Keratinocyte (primary cell): ENCODE measurements around the gene FGF16. TPM values are rescaled to one million over a fixed set of nuclear protein-coding genes. Genes with fewer than 3 reads are reported as not detected.

Source experiments
- DNase-seq: peaks from one replicate; pipeline ENCODE4 v3.0.0-alpha.2; 2011; ENCODE audit warnings: low read depth, missing footprints, low spot score
- FAIRE-seq: peaks from 2 replicates; lab custom pipeline; 2011; peaks lifted over from hg19 to GRCh38; lab: Jason Lieb, UNC
- H2AFZ ChIP-seq: 2 replicates; pipeline ENCODE4 v1.6.0; 2012; ENCODE audit warnings: low read length, control low read depth, inconsistent platforms; ENCODE audit not compliant: control insufficient read depth
- H3K27ac ChIP-seq: 2 replicates; pipeline ENCODE4 v1.5.1; 2011; ENCODE audit warnings: low read length; ENCODE audit not compliant: control insufficient read depth, insufficient read depth
- H3K27me3 ChIP-seq: 3 replicates; pipeline ENCODE4 v1.6.0; 2011; ENCODE audit warnings: low read length; ENCODE audit not compliant: control insufficient read depth, insufficient read depth; ENCODE audit errors: extremely low read depth
- H3K36me3 ChIP-seq, 2 experiments: 2 replicates in 1 of 2; 3 replicates in 1 of 2; pipeline ENCODE4 v1.5.1; 2011; ENCODE audit warnings: low read length in 2 of 2, mild to moderate bottlenecking in 1 of 2; ENCODE audit not compliant: control insufficient read depth in 2 of 2, insufficient read depth in 2 of 2; ENCODE audit errors: extremely low read depth in 1 of 2
- H3K4me1 ChIP-seq: 3 replicates; pipeline ENCODE4 v1.5.1; 2011; ENCODE audit warnings: low read length; ENCODE audit not compliant: control insufficient read depth, insufficient read depth; ENCODE audit errors: extremely low read depth
- H3K4me2 ChIP-seq: 3 replicates; pipeline ENCODE4 v1.6.0; 2011; ENCODE audit warnings: low read depth, low read length; ENCODE audit not compliant: control insufficient read depth, insufficient read depth; ENCODE audit errors: extremely low read depth
- H3K4me3 ChIP-seq, 3 experiments: fragments of 200-600 bp in 1 of 3; sonication (generic) in 1 of 3; 2 replicates in 2 of 3; 3 replicates in 1 of 3; pipeline ENCODE4 v1.5.1; 2011 to 2016; ENCODE audit warnings: low read length in 3 of 3, mild to moderate bottlenecking in 3 of 3, control low read depth in 2 of 3, inconsistent platforms in 1 of 3, low read depth in 1 of 3, mixed read lengths in 1 of 3, mixed run types in 1 of 3, moderate library complexity in 1 of 3; ENCODE audit not compliant: control insufficient read depth in 2 of 3, insufficient read depth in 2 of 3; ENCODE audit errors: extremely low read depth in 1 of 3
- H3K79me2 ChIP-seq: 2 replicates; pipeline ENCODE4 v1.6.0; 2012; ENCODE audit warnings: low read length; ENCODE audit not compliant: control insufficient read depth, insufficient read depth
- H3K9ac ChIP-seq: 3 replicates; pipeline ENCODE4 v1.6.0; 2011; ENCODE audit warnings: low read length; ENCODE audit not compliant: control insufficient read depth, insufficient read depth; ENCODE audit errors: extremely low read depth
- H3K9me1 ChIP-seq: 3 replicates; pipeline ENCODE4 v1.6.0; 2011; ENCODE audit warnings: low read length; ENCODE audit not compliant: control insufficient read depth, insufficient read depth; ENCODE audit errors: extremely low read depth
- H3K9me3 ChIP-seq: 2 replicates; pipeline ENCODE4 v1.5.1; 2012; ENCODE audit warnings: low read depth, low read length; ENCODE audit not compliant: control insufficient read depth
- H4K20me1 ChIP-seq: 3 replicates; pipeline ENCODE4 v1.6.0; 2011; ENCODE audit warnings: low read length; ENCODE audit not compliant: control insufficient read depth, insufficient read depth; ENCODE audit errors: extremely low read depth
- EZH2 ChIP-seq: IDR thresholded peaks from one replicate; pipeline ENCODE4 v1.6.1; 2012; ENCODE audit warnings: inconsistent platforms, mild to moderate bottlenecking, low read length, moderate library complexity
- dilution Hi-C: fragments of 300-500 bp; cut with MboI; formaldehyde crosslinking; loops from one replicate; pipeline ENCODE4 v1.7.0; 2020; ENCODE audit warnings: low sequenced_read_pairs; ENCODE audit not compliant: extremely low pct_ligation_motif_present
- polyA plus RNA-seq, 5 experiments: library from polyadenylated mRNA; depleted of rRNA in 3 of 5; stranded (reverse) in 3 of 5; stranded (forward) in 1 of 5; unstranded in 1 of 5; fragments of >200 nt; gene quantifications; 1 replicate in 1 of 5; 2 replicates in 3 of 5; 3 replicates in 1 of 5; pipeline versions ENCODE4 v1.2.1 to v1.2.3, GENCODE V29; 2011 to 2012; ENCODE audit warnings: missing spikeins in 2 of 5, low read depth in 1 of 5, low replicate concordance in 1 of 5
- TF ChIP-seq, protein P1 (sequence below), 3 experiments: IDR thresholded peaks in 1 of 3; conservative IDR thresholded peaks in 1 of 3; optimal IDR thresholded peaks in 1 of 3; 2 replicates in 2 of 3; 3 replicates in 1 of 3; pipeline versions ENCODE3 to v1.5.1; 2011; ENCODE audit warnings: low read length in 3 of 3, mild to moderate bottlenecking in 3 of 3, moderate library complexity in 2 of 3, control low read depth in 1 of 3, inconsistent platforms in 1 of 3; ENCODE audit not compliant: insufficient read depth in 2 of 3; ENCODE audit errors: extremely low read depth in 1 of 3

The FGF16 gene
- polyA plus RNA-seq, 1 donor (not counting 4 experiments of a cell fraction or from before 2014, with no cell fraction given), result not detected

DNA sequence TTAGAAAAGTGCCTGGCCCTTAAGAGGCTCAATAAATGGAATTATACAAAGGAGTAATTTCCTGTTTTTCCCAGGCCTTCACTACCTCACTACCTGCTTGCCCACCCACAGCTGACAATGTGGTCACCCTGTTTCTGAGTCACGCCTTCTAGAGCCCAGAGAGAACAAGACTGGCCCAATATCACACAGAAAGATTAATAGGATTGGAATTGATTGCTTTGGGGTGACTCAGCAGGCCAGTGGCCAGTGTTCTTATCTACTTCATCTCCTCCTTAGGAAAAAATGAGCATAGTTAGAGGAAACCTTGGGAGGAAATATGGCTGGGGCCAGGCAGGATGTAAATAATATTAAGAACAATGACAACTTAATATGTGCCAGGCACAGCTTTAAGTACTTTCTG is 4.5 kb upstream of the FGF16 start:
- Histone ChIP-seq H3K79me2 (no peaks in the 10 kb centered on the region), H3K9ac (no peak overlapping the region), H3K9me1 (no peaks in the 10 kb centered on the region), H2AFZ (no peak overlapping the region), H3K36me3 (no peaks in the 10 kb centered on the region), H3K4me3 (no peak overlapping the region), H3K4me1 (peaks cover 3% of the 10 kb centered on the region), H3K27ac (no peak overlapping the region), H3K4me2 (no peak overlapping the region), H3K27me3 (peaks cover 14% of the 10 kb centered on the region), H4K20me1 (no peaks in the 10 kb centered on the region), H3K9me3 (no peaks in the 10 kb centered on the region)
- FAIRE-seq (no peak), DNase-seq (peak; percentile 40)
- TF ChIP-seq, protein P1, sequence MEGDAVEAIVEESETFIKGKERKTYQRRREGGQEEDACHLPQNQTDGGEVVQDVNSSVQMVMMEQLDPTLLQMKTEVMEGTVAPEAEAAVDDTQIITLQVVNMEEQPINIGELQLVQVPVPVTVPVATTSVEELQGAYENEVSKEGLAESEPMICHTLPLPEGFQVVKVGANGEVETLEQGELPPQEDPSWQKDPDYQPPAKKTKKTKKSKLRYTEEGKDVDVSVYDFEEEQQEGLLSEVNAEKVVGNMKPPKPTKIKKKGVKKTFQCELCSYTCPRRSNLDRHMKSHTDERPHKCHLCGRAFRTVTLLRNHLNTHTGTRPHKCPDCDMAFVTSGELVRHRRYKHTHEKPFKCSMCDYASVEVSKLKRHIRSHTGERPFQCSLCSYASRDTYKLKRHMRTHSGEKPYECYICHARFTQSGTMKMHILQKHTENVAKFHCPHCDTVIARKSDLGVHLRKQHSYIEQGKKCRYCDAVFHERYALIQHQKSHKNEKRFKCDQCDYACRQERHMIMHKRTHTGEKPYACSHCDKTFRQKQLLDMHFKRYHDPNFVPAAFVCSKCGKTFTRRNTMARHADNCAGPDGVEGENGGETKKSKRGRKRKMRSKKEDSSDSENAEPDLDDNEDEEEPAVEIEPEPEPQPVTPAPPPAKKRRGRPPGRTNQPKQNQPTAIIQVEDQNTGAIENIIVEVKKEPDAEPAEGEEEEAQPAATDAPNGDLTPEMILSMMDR (optimal IDR thresholded peaks at IDR 0.05 in 1 of 3, IDR thresholded peaks at IDR 0.05 in 1 of 3, conservative IDR thresholded peaks at IDR 0.05 in 1 of 3; ENCODE audit: extremely low read depth in 1 of 3, insufficient read depth in 2 of 3, low read length in 3 of 3), result no peak
- no peak for TF ChIP-seq EZH2
- dilution Hi-C loops, result no loop called here

DNA sequence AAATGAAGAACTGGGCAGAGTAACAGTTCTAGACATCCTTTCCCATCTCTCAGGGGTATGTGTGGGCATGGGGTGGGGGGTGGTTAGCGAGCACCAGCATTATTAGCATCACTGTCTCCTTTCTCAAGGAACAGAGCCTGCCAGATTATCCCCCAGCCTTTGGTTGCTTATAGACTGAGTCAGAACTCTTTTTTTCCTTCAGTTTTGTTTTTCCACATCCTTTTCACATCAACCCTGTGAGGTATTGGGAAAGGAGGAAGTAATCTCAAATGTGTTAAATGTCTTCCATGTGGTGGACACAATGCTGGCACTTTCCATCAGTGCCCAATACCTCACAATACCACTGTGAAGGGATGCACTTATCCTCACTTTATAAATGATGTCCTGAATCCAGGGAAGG is 3.1 kb upstream of the FGF16 start:
- no peak overlapping the region for H3K4me2 ChIP-seq
- dilution Hi-C loops, result no loop called here
- FAIRE-seq, result no peak

More for the DNA sequence above, 3.1 kb upstream of the FGF16 start:
- TF ChIP-seq EZH2, result no peak
- TF ChIP-seq, protein P1 (optimal IDR thresholded peaks at IDR 0.05 in 1 of 3, IDR thresholded peaks at IDR 0.05 in 1 of 3, conservative IDR thresholded peaks at IDR 0.05 in 1 of 3; ENCODE audit: extremely low read depth in 1 of 3, insufficient read depth in 2 of 3, low read length in 3 of 3), result no peak
- no peaks in the 10 kb centered on the region for H4K20me1 ChIP-seq
- no peak for DNase-seq
- no peaks in the 10 kb centered on the region for H3K9me3 ChIP-seq
- H3K4me1 ChIP-seq, result peaks cover 3% of the 10 kb centered on the region
- H3K9me1 ChIP-seq, result no peaks in the 10 kb centered on the region
- no peaks in the 10 kb centered on the region for H3K79me2 ChIP-seq
- H3K9ac ChIP-seq, result no peak overlapping the region
- H2AFZ ChIP-seq, result no peak overlapping the region
- no peak overlapping the region for H3K4me3 ChIP-seq
- H3K27me3 ChIP-seq, result peaks cover 18% of the 10 kb centered on the region
- no peak overlapping the region for H3K27ac ChIP-seq
- no peaks in the 10 kb centered on the region for H3K36me3 ChIP-seq
